GM19463 (cell line): Measurements from ENCODE around the gene TEX12.

Experiments
- ATAC-seq: cut with Tn5 transposase; IDR thresholded peaks from one replicate; pipeline ENCODE4 v1.9.1; 2021; ENCODE audit warnings: mild to moderate bottlenecking, moderate library complexity; ENCODE audit not compliant: unreplicated experiment

The TEX12 gene

GRCh38 chr11:112210890-112211289 lies 43.7 kb downstream of the TEX12 start:
- no peak for ATAC-seq

- no peak for ATAC-seq
Observed at GRCh38 chr11:112211536-112211935, 44.4 kb downstream of the TEX12 start.

GRCh38 chr11:112212290-112212689 lies 45.1 kb downstream of the TEX12 start:
- ATAC-seq = no peak

GRCh38 chr11:112212710-112213109 lies 45.5 kb downstream of the TEX12 start:
- no peak for ATAC-seq

- ATAC-seq = no peak
Observed at GRCh38 chr11:112213753-112214152, 46.6 kb downstream of the TEX12 start.

GRCh38 chr11:112215621-112216020 lies 48.4 kb downstream of the TEX12 start:
- ATAC-seq = no peak

GRCh38 chr11:112216561-112217105 lies 49.5 kb downstream of the TEX12 start:
- ATAC-seq = no peak

GRCh38 chr11:112219476-112220232 lies 52.5 kb downstream of the TEX12 start:
- ATAC-seq = peak; percentile 98

- no peak for ATAC-seq
Observed at GRCh38 chr11:112221274-112221835, 54.2 kb downstream of the TEX12 start.
